Smooth muscle cell (in vitro differentiated cells): ENCODE data around the gene DPYD. TPM values are rescaled to one million over a fixed set of nuclear protein-coding genes. Genes with fewer than 3 reads are reported as not detected.

Experiments
- DNase-seq: peaks from one replicate; lab custom pipeline; 2025; ENCODE audit not compliant: unreplicated experiment; lab: John Stamatoyannopoulos, UW
- H2AFZ ChIP-seq: fragments of 200-600 bp; sonication (generic); 2 replicates; pipeline ENCODE4 v1.6.0; 2016; ENCODE audit warnings: antibody characterized with exemption, low read depth, mild to moderate bottlenecking
- H3F3A ChIP-seq: fragments of 200-600 bp; sonication (generic); 2 replicates; pipeline ENCODE4 v1.6.0; 2017; ENCODE audit warnings: antibody characterized with exemption, low read depth
- H3K27ac ChIP-seq: fragments of 200-600 bp; sonication (generic); 2 replicates; pipeline ENCODE4 v1.5.1; 2016; ENCODE audit warnings: low read depth, mild to moderate bottlenecking
- H3K27me3 ChIP-seq: fragments of 200-600 bp; sonication (generic); 2 replicates; pipeline ENCODE4 v1.6.1; 2016; ENCODE audit warnings: low read depth, mild to moderate bottlenecking
- H3K36me3 ChIP-seq: fragments of 200-600 bp; sonication (generic); 2 replicates; pipeline ENCODE4 v1.5.1; 2016; ENCODE audit warnings: low read depth
- H3K4me1 ChIP-seq: fragments of 200-600 bp; sonication (generic); 2 replicates; pipeline ENCODE4 v1.5.1; 2016; ENCODE audit warnings: low read depth
- H3K4me2 ChIP-seq: fragments of 200-600 bp; sonication (generic); 2 replicates; pipeline ENCODE4 v1.6.0; 2016; ENCODE audit warnings: mild to moderate bottlenecking
- H3K4me3 ChIP-seq: fragments of 200-600 bp; sonication (generic); 2 replicates; pipeline ENCODE4 v1.5.1; 2016; ENCODE audit warnings: mild to moderate bottlenecking
- H3K79me2 ChIP-seq: fragments of 200-600 bp; sonication (generic); 2 replicates; pipeline ENCODE4 v1.6.0; 2016; ENCODE audit warnings: low read depth, mild to moderate bottlenecking
- H3K9ac ChIP-seq: fragments of 200-600 bp; sonication (generic); 2 replicates; pipeline ENCODE4 v1.6.0; 2016; ENCODE audit warnings: low read depth
- H3K9me3 ChIP-seq: fragments of 200-600 bp; sonication (generic); replicated peaks from 2 replicates; pipeline ENCODE4 v1.5.1; 2016; ENCODE audit warnings: low read depth
- H4K20me1 ChIP-seq: fragments of 200-600 bp; sonication (generic); 2 replicates; pipeline ENCODE4 v1.6.0; 2016; ENCODE audit warnings: low read depth
- CTCF ChIP-seq: fragments of 200-600 bp; sonication (generic); IDR thresholded peaks from 2 replicates; pipeline ENCODE4 v1.5.1; 2017; ENCODE audit warnings: borderline replicate concordance, mild to moderate bottlenecking, antibody characterized with exemption; ENCODE audit not compliant: insufficient read depth, poor library complexity, severe bottlenecking
- WGBS: methylation state at CpG from one replicate; pipeline ENCODE4 v1.1.7; 2016; ENCODE audit warnings: low lambda C conversion rate; 5-methylcytosine and 5-hydroxymethylcytosine counted together
- polyA plus RNA-seq: library from polyadenylated mRNA; unstranded; fragments of >200 nt; fragmentation: Nextera tagmentation; extraction: Ambion mirVana; gene quantifications from 2 replicates; pipeline ENCODE4 v1.2.1, GENCODE V29; 2016
- total RNA-seq: library from RNA; depleted of rRNA; stranded (reverse); fragments of >200 nt; gene quantifications from 2 replicates; pipeline ENCODE4 v1.2.3, GENCODE V29; 2014

DPYD gene
- total and polyA plus RNA-seq, 2 experiments from 2014 or later, result 1.8 to 2.0 TPM

DNA sequence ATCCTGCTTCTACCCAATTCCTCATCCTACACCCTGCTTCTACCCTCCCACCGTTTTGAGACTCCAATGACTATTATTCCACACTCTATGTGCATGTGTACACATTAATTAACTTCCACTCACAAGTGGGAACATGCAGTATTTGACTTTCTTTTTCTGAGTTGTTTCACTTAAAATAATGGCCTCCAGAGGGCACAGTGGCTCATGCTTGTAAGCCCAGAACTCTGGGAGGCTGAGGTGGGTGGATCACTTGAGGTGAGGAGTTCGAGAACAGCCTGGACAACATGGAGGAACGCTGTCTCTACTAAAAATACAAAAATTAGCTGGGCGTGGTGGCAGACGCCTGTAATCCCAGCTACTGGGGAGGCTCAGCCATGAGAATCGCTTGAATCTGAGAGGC is 734.5 kb downstream of the DPYD start:
- Histone ChIP-seq H3K9ac (no peak overlapping the region), H3K4me3 (no peak overlapping the region), H3K27me3 (no peaks in the 10 kb centered on the region), H3K4me1 (no peaks in the 10 kb centered on the region), H2AFZ (no peak overlapping the region), H3K27ac (no peak overlapping the region), H4K20me1 (no peaks in the 10 kb centered on the region), H3K9me3 (no peaks in the 10 kb centered on the region), H3F3A (no peaks in the 10 kb centered on the region), H3K36me3 (no peaks in the 10 kb centered on the region), H3K4me2 (no peak overlapping the region), H3K79me2 (no peaks in the 10 kb centered on the region)
- no peak for DNase-seq
- peak; percentile 15 for TF ChIP-seq CTCF
- 71% methylated on average over 6 of the region's 6 CpGs for WGBS

DNA sequence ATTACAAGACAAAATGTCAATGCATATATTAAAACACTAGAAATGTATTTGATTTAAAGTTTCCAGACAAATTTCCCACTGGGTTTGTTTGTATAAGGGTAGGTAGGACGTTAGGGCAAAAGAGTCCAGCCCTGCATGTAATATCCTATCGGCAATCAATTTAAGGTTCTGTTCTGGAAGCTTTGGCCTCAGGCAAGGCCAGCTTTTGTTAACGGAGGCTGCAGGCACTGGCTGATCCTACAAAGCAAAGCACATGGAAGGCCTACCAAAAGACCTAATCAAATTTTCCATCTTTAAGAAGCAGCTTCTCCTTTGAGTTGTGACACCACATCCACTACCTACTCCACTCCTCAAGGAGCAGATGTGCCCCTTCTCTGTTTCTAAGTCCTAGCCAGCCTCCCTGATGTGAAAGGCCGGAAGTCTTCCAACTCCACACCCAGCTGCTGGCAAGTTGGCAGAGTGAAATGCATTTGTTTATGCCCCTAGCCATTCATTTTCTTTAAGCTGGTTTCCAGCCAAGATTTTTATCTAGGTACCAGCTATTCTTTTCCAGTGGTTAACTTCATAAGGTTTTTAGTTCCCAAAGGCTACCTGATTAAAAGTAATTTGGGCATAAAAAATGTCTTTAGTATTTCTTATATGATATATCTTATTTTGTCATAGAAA is 746.7 kb downstream of the DPYD start:
- Histone ChIP-seq H3K36me3 (no peaks in the 10 kb centered on the region), H4K20me1 (no peaks in the 10 kb centered on the region), H3K4me3 (no peak overlapping the region), H3K27me3 (no peaks in the 10 kb centered on the region), H3F3A (no peaks in the 10 kb centered on the region), H3K9ac (no peak overlapping the region), H2AFZ (no peak overlapping the region), H3K9me3 (no peaks in the 10 kb centered on the region), H3K4me1 (no peaks in the 10 kb centered on the region), H3K79me2 (no peaks in the 10 kb centered on the region), H3K27ac (no peak overlapping the region), H3K4me2 (no peak overlapping the region)
- no peak for TF ChIP-seq CTCF
- no peak for DNase-seq
- 71% methylated on average over 4 of the region's 4 CpGs for WGBS

- H3F3A ChIP-seq, result no peaks in the 10 kb centered on the region
- H3K36me3 ChIP-seq, result no peaks in the 10 kb centered on the region
- no peak for TF ChIP-seq CTCF
- H3K9ac ChIP-seq, result no peak overlapping the region
- no peak overlapping the region for H3K27ac ChIP-seq
- no peak overlapping the region for H3K4me2 ChIP-seq
- no peaks in the 10 kb centered on the region for H3K4me1 ChIP-seq
- H4K20me1 ChIP-seq, result no peaks in the 10 kb centered on the region
- no peaks in the 10 kb centered on the region for H3K79me2 ChIP-seq
- DNase-seq, result no peak
- WGBS, result 76% methylated on average over 2 of the region's 2 CpGs
- no peaks in the 10 kb centered on the region for H3K9me3 ChIP-seq
- no peak overlapping the region for H2AFZ ChIP-seq
- no peaks in the 10 kb centered on the region for H3K27me3 ChIP-seq
- no peak overlapping the region for H3K4me3 ChIP-seq
These were observed 750.5 kb downstream of the DPYD start for GRCh38 chr1:97170300-97170699.

- no peak overlapping the region for H3K4me3 ChIP-seq
- DNase-seq, result no peak
- H3K27ac ChIP-seq, result no peak overlapping the region
- H3K9me3 ChIP-seq, result no peaks in the 10 kb centered on the region
- TF ChIP-seq CTCF, result no peak
- H4K20me1 ChIP-seq, result no peaks in the 10 kb centered on the region
- no peaks in the 10 kb centered on the region for H3K27me3 ChIP-seq
- H3K79me2 ChIP-seq, result no peaks in the 10 kb centered on the region
- no peaks in the 10 kb centered on the region for H3F3A ChIP-seq
- no peaks in the 10 kb centered on the region for H3K4me1 ChIP-seq
- WGBS, result 96% methylated on average over 1 of the region's 1 CpG
- no peaks in the 10 kb centered on the region for H3K36me3 ChIP-seq
- H3K9ac ChIP-seq, result no peak overlapping the region
- no peak overlapping the region for H3K4me2 ChIP-seq
- H2AFZ ChIP-seq, result no peak overlapping the region
These were observed 752.8 kb downstream of the DPYD start for GRCh38 chr1:97168056-97168455.
